Measurements from ENCODE around the gene SPO11. TPM values are rescaled to one million over a fixed set of nuclear protein-coding genes. Genes with fewer than 3 reads are reported as not detected.

The SPO11 gene
- total and polyA plus RNA-seq, 9 of the 15 experiments (the other 6 are each of a cell fraction or from before 2014, with no cell fraction given) = not detected

DNA sequence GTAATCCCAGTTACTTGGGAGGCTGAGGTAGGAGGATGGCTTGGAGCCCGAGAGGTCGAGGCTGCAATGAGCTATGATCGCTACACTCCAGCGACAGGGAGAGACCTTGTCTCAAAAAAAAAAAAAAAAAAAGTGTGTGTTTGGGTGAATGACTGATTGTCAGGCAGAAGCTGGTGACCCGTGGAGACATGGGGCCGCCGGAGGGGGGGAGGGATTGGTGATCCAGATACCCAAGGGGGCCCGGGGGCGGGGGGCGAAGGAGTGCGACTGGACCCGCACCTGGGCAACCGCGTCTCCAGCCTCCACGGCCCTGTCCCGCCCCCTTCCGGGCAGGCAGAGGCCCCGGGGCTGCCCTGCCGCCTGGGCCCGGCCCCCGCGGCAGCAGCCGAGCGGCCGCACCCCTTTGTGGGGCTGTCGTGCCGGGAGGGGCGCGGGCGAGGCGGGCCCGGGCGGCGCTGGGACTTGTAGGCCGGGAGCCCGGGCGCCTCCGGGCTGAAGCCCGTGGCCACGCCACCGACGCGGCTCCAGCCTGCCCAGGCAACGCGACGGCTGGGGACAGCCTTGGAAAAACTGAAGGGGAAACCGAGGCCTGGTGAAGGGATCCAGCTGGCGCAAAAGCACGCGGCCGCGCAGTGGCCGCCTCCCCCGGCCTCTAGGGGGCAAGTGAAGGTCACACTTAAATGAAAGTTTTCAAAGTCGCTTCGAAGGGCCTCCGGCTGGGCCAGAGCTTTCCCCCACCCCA lies 59.5 kb downstream of the SPO11 start (continued):
- TF ChIP-seq, protein P1, sequence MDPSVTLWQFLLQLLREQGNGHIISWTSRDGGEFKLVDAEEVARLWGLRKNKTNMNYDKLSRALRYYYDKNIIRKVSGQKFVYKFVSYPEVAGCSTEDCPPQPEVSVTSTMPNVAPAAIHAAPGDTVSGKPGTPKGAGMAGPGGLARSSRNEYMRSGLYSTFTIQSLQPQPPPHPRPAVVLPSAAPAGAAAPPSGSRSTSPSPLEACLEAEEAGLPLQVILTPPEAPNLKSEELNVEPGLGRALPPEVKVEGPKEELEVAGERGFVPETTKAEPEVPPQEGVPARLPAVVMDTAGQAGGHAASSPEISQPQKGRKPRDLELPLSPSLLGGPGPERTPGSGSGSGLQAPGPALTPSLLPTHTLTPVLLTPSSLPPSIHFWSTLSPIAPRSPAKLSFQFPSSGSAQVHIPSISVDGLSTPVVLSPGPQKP (CRISPR knock-in tag; IDR thresholded peaks at IDR 0.05) = no peak
- no peak for TF ChIP-seq NFIX (CRISPR knock-in tag; IDR thresholded peaks at IDR 0.05; ENCODE audit: low read depth)
- peak; percentile 82 for TF ChIP-seq HCFC1 (IDR thresholded peaks at IDR 0.05; ENCODE audit: low read depth, low read length)
- TF ChIP-seq ATF4 (CRISPR knock-in tag; IDR thresholded peaks at IDR 0.05) = no peak
- no peak for TF ChIP-seq PRPF4 (IDR thresholded peaks at IDR 0.05; ENCODE audit: insufficient read depth, low read depth, low read length, poor library complexity, severe bottlenecking)
- peak; percentile 87 for TF ChIP-seq GATAD2B (IDR thresholded peaks at IDR 0.05; ENCODE audit: borderline replicate concordance)
- no peak for TF ChIP-seq ATF1 (CRISPR knock-in tag; IDR thresholded peaks at IDR 0.05)
- no peak; the same call in 1 of the 2 replicates for TF ChIP-seq ATF1 (tag; IDR thresholded peaks at IDR 0.05)
- TF ChIP-seq, protein P2, sequence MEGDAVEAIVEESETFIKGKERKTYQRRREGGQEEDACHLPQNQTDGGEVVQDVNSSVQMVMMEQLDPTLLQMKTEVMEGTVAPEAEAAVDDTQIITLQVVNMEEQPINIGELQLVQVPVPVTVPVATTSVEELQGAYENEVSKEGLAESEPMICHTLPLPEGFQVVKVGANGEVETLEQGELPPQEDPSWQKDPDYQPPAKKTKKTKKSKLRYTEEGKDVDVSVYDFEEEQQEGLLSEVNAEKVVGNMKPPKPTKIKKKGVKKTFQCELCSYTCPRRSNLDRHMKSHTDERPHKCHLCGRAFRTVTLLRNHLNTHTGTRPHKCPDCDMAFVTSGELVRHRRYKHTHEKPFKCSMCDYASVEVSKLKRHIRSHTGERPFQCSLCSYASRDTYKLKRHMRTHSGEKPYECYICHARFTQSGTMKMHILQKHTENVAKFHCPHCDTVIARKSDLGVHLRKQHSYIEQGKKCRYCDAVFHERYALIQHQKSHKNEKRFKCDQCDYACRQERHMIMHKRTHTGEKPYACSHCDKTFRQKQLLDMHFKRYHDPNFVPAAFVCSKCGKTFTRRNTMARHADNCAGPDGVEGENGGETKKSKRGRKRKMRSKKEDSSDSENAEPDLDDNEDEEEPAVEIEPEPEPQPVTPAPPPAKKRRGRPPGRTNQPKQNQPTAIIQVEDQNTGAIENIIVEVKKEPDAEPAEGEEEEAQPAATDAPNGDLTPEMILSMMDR (IDR thresholded peaks at IDR 0.05 in 2 of 3, conservative IDR thresholded peaks at IDR 0.05 in 1 of 3; ENCODE audit: insufficient read depth in 2 of 3, low read depth in 1 of 3, low read length in 3 of 3) = peak; percentile 19 to 59 (median 40); a peak in 4 of 6 replicates
- no peak for TF ChIP-seq EHMT2 (IDR thresholded peaks at IDR 0.05)
- TF ChIP-seq, protein P3, sequence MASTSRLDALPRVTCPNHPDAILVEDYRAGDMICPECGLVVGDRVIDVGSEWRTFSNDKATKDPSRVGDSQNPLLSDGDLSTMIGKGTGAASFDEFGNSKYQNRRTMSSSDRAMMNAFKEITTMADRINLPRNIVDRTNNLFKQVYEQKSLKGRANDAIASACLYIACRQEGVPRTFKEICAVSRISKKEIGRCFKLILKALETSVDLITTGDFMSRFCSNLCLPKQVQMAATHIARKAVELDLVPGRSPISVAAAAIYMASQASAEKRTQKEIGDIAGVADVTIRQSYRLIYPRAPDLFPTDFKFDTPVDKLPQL (IDR thresholded peaks at IDR 0.05; ENCODE audit: extremely low read depth, insufficient read length) = no peak
- no peak for TF ChIP-seq HLTF (IDR thresholded peaks at IDR 0.05)
- peak; percentile 30; the same call in 1 of the 2 replicates for TF ChIP-seq ZNF175 (CRISPR knock-in tag; IDR thresholded peaks at IDR 0.05; ENCODE audit: low read depth)
- TF ChIP-seq ZNF239 (CRISPR knock-in tag; IDR thresholded peaks at IDR 0.05) = no peak
- TF ChIP-seq ZSCAN29 (IDR thresholded peaks at IDR 0.05) = no peak
- no peak for TF ChIP-seq ZC3H11A (IDR thresholded peaks at IDR 0.05; ENCODE audit: low read depth, low read length)
- TF ChIP-seq ZNF324 (CRISPR knock-in tag; IDR thresholded peaks at IDR 0.05) = no peak
- TF ChIP-seq MBD1 (CRISPR knock-in tag; IDR thresholded peaks at IDR 0.05) = no peak
- TF ChIP-seq MTF1 (CRISPR knock-in tag; IDR thresholded peaks at IDR 0.05; ENCODE audit: borderline replicate concordance) = 0 out of 2 replicates have a peak, but pooled peaks have one; percentile 10
- no peak; the same call in 1 of the 2 replicates for TF ChIP-seq TCF3 (CRISPR knock-in tag; IDR thresholded peaks at IDR 0.05)
- TF ChIP-seq ESRRA (IDR thresholded peaks at IDR 0.05; ENCODE audit: borderline replicate concordance, low read depth) = peak; percentile 98
- TF ChIP-seq MCM5 (IDR thresholded peaks at IDR 0.05; ENCODE audit: low read depth) = no peak
